ENCODE data around the gene CUEDC1. TPM values are rescaled to one million over a fixed set of nuclear protein-coding genes. Genes with fewer than 3 reads are reported as not detected.
A peak's percentile ranks its signal among the peaks of the same experiment; 100 is the strongest.

Gene CUEDC1
- total and polyA plus RNA-seq, 2 of the 13 experiments (the other 11 are each of a cell fraction or from before 2014, with no cell fraction given): 7.4 to 12.9 TPM

DNA sequence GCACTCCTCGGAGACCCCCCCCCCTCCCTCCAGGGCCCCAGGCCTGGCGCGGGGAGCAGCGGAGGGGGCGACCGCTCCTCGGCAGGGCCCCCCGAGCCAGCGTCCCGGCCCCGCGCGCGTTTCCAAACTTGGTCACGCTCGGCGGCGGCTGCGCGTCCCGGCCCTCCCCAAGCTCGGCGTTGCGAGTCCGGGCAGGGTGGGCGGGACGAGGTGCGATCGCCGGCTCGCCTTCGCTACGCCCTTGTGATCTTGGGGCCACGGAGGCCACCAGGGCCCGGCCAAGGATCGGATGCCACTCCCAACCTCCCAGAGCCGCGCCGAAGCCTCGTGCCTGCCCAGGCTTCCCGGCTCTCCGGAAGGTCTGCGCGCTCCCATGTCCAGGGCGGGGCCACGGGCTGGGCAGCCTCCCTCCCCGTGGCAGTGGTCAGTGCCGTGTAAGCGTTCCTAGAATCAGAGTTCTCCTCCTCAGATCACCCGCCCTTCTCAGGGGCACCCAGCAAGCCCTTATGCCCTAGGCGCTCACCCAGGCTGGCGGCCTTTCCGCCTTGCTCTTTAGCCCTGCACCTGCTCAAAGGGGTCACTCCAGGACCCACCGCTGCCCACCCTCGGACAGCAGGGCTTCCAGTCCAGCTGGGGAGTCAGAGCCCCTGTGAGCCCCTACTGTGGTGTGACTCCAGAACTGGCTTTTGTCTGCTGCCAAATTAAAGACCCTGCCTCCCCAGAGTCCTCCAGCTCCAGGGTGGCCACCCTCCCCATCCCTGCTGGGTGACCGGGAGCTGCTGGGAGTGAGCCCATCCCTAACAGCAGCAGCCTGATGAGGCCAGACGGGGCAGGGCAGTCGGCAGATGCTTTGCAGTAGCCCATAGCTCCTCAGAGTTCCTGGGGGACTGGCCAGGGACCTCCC is 93.2 kb downstream of the CUEDC1 start (continued):
- TF ChIP-seq ZMYM2 (CRISPR knock-in tag; IDR thresholded peaks at IDR 0.05) (0 out of 2 replicates have a peak, but pooled peaks have one; percentile 30), KLF15 (CRISPR knock-in tag; IDR thresholded peaks at IDR 0.05; ENCODE audit: borderline replicate concordance) (no peak; the same call in 1 of the 2 replicates), MAFG (CRISPR knock-in tag; IDR thresholded peaks at IDR 0.05) (peak; percentile 13; the same call in 1 of the 2 replicates), PAX8 (CRISPR knock-in tag; IDR thresholded peaks at IDR 0.05; ENCODE audit: borderline replicate concordance) (peak; percentile 90; the same call in 1 of the 2 replicates), RARG (CRISPR knock-in tag; IDR thresholded peaks at IDR 0.05; ENCODE audit: low read depth) (0 out of 2 replicates have a peak, but pooled peaks have one; percentile 43), TCF12 (IDR thresholded peaks at IDR 0.05) (no peak), TCF12 (CRISPR knock-in tag; IDR thresholded peaks at IDR 0.05) (peak; percentile 16; the same call in 1 of the 2 replicates), JUND (CRISPR knock-in tag; IDR thresholded peaks at IDR 0.05) (peak; percentile 45; the same call in 1 of the 2 replicates), ZNF75D (CRISPR knock-in tag; IDR thresholded peaks at IDR 0.05; ENCODE audit: borderline replicate concordance) (no peak), ZNF790 (CRISPR knock-in tag; IDR thresholded peaks at IDR 0.05; ENCODE audit: borderline replicate concordance) (no peak), SRF (IDR thresholded peaks at IDR 0.05; ENCODE audit: low read depth, low read length) (no peak), ZNF567 (CRISPR knock-in tag; IDR thresholded peaks at IDR 0.05; ENCODE audit: borderline replicate concordance) (no peak), ZNF775 (CRISPR knock-in tag; IDR thresholded peaks at IDR 0.05; ENCODE audit: borderline replicate concordance) (peak; percentile 61; the same call in 1 of the 2 replicates)
- TF ChIP-seq, protein P1, sequence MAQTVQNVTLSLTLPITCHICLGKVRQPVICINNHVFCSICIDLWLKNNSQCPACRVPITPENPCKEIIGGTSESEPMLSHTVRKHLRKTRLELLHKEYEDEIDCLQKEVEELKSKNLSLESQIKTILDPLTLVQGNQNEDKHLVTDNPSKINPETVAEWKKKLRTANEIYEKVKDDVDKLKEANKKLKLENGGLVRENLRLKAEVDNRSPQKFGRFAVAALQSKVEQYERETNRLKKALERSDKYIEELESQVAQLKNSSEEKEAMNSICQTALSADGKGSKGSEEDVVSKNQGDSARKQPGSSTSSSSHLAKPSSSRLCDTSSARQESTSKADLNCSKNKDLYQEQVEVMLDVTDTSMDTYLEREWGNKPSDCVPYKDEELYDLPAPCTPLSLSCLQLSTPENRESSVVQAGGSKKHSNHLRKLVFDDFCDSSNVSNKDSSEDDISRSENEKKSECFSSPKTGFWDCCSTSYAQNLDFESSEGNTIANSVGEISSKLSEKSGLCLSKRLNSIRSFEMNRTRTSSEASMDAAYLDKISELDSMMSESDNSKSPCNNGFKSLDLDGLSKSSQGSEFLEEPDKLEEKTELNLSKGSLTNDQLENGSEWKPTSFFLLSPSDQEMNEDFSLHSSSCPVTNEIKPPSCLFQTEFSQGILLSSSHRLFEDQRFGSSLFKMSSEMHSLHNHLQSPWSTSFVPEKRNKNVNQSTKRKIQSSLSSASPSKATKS (CRISPR knock-in tag; IDR thresholded peaks at IDR 0.05): no peak; the same call in 1 of the 2 replicates
- TF ChIP-seq, protein P2, sequence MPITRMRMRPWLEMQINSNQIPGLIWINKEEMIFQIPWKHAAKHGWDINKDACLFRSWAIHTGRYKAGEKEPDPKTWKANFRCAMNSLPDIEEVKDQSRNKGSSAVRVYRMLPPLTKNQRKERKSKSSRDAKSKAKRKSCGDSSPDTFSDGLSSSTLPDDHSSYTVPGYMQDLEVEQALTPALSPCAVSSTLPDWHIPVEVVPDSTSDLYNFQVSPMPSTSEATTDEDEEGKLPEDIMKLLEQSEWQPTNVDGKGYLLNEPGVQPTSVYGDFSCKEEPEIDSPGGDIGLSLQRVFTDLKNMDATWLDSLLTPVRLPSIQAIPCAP (CRISPR knock-in tag; IDR thresholded peaks at IDR 0.05; ENCODE audit: low read depth): peak; percentile 82; the same call in 1 of the 2 replicates
- TF ChIP-seq, protein P3, sequence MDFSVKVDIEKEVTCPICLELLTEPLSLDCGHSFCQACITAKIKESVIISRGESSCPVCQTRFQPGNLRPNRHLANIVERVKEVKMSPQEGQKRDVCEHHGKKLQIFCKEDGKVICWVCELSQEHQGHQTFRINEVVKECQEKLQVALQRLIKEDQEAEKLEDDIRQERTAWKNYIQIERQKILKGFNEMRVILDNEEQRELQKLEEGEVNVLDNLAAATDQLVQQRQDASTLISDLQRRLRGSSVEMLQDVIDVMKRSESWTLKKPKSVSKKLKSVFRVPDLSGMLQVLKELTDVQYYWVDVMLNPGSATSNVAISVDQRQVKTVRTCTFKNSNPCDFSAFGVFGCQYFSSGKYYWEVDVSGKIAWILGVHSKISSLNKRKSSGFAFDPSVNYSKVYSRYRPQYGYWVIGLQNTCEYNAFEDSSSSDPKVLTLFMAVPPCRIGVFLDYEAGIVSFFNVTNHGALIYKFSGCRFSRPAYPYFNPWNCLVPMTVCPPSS (IDR thresholded peaks at IDR 0.05): no peak
- TF ChIP-seq, protein P4, sequence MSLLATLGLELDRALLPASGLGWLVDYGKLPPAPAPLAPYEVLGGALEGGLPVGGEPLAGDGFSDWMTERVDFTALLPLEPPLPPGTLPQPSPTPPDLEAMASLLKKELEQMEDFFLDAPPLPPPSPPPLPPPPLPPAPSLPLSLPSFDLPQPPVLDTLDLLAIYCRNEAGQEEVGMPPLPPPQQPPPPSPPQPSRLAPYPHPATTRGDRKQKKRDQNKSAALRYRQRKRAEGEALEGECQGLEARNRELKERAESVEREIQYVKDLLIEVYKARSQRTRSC (CRISPR knock-in tag; IDR thresholded peaks at IDR 0.05; ENCODE audit: low read depth): peak; percentile 94; the same call in 1 of the 2 replicates
- TF ChIP-seq, protein P5, sequence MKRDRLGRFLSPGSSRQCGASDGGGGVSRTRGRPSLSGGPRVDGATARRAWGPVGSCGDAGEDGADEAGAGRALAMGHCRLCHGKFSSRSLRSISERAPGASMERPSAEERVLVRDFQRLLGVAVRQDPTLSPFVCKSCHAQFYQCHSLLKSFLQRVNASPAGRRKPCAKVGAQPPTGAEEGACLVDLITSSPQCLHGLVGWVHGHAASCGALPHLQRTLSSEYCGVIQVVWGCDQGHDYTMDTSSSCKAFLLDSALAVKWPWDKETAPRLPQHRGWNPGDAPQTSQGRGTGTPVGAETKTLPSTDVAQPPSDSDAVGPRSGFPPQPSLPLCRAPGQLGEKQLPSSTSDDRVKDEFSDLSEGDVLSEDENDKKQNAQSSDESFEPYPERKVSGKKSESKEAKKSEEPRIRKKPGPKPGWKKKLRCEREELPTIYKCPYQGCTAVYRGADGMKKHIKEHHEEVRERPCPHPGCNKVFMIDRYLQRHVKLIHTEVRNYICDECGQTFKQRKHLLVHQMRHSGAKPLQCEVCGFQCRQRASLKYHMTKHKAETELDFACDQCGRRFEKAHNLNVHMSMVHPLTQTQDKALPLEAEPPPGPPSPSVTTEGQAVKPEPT (CRISPR knock-in tag; IDR thresholded peaks at IDR 0.05; ENCODE audit: low read depth): peak; percentile 88
- TF ChIP-seq, protein P6, sequence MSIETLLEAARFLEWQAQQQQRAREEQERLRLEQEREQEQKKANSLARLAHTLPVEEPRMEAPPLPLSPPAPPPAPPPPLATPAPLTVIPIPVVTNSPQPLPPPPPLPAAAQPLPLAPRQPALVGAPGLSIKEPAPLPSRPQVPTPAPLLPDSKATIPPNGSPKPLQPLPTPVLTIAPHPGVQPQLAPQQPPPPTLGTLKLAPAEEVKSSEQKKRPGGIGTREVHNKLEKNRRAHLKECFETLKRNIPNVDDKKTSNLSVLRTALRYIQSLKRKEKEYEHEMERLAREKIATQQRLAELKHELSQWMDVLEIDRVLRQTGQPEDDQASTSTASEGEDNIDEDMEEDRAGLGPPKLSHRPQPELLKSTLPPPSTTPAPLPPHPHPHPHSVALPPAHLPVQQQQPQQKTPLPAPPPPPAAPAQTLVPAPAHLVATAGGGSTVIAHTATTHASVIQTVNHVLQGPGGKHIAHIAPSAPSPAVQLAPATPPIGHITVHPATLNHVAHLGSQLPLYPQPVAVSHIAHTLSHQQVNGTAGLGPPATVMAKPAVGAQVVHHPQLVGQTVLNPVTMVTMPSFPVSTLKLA (IDR thresholded peaks at IDR 0.05): peak; percentile 20; the same call in 1 of the 2 replicates

All from HepG2 (cell line).